Placental pericyte (primary cell): ENCODE data around the gene MAP4. TPM values are rescaled to one million over a fixed set of nuclear protein-coding genes. Genes with fewer than 3 reads are reported as not detected.

Experiments
- small RNA-seq: library from RNA; depleted of rRNA; stranded (forward); fragments of <200 nt; gene quantifications from one replicate; pipeline ENCODE3, GENCODE V24; 2012; ENCODE audit warnings: low replicate concordance
- total RNA-seq: library from RNA; depleted of rRNA; stranded (reverse); fragments of >200 nt; gene quantifications from 2 replicates; pipeline ENCODE4 v1.2.3, GENCODE V29; 2012

MAP4 gene
- 145 and 161 TPM in 2 replicates for total RNA-seq

GRCh38 chr3:48016301-48016973 is at the start of gene MAP4:
MAP4 (minus strand) TSS chr3:48016416; CDS start chr3:47998860, 17,556 bp downstream.

GRCh38 chr3:47802734-47803479 is 213.3 kb downstream of the MAP4 start, which contains the start of gene DHX30:
DHX30 (plus strand) TSS chr3:47803138; CDS start chr3:47810684, 7,546 bp downstream.

Small RNA genes lying within 50 kb of the gene (small RNA-seq; reads per million reads assigned to genes)
- 0.23 reads per million for gene AC124916.2
- 29.6 reads per million, percentile 97 among the genes with 10 or more reads in this experiment for gene MIR1226
- not detected for gene RF00019
- gene RF02271, result not detected

Other genes with a start within 250 kb of the MAP4 start
- 44.0 and 59.8 TPM in 2 replicates for gene SMARCC1, start 234.5 kb downstream of the MAP4 start, total RNA-seq
- gene DHX30, start 213.3 kb downstream of the MAP4 start, total RNA-seq, result 55.6 and 118 TPM in 2 replicates
- 3.7 and 32.4 TPM in 2 replicates for gene CDC25A, start 172.0 kb upstream of the MAP4 start, total RNA-seq
- not detected in 2 replicates for gene CAMP, start 207.1 kb upstream of the MAP4 start, total RNA-seq
- gene ZNF589, start 224.7 kb upstream of the MAP4 start, total RNA-seq, result 5.0 and 5.7 TPM in 2 replicates